Erythroblast (primary cell): ENCODE measurements around the gene NFATC1.

Experiments
- DNase-seq, 2 experiments: peaks; one replicate each; lab custom pipeline; 2025; lab: John Stamatoyannopoulos, UW
- GATA1 ChIP-seq: IDR thresholded peaks from 2 replicates; pipeline ENCODE4 v1.6.1; 2011; ENCODE audit warnings: low read depth, mild to moderate bottlenecking, control low read depth, low read length, moderate library complexity
- POLR2A ChIP-seq: IDR thresholded peaks from 2 replicates; pipeline ENCODE4 v1.6.1; 2011; ENCODE audit warnings: mild to moderate bottlenecking, low read length

Gene NFATC1

DNA sequence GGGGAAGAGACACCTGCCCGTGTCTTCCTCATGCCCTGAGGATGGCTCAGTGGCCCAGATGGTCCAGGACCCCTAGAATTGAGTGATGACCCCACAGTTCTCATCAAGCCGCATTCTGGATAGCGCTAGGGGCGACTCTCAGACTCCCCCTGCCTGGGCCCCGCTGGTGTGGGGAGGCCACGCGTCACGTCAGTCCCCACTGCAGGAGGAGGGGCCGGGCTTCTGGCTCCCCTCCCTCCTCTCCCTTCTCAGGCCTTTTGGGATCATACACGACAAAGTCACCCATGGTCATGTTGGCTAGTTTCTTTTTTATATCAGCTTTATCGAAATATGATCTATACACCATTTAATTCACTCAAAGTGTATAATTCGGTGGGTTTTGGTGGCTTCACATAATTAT lies 61.5 kb downstream of the NFATC1 start:
- DNase-seq: no peak
- TF ChIP-seq POLR2A (no peak), GATA1 (no peak)

GRCh38 chr18:79457652-79458051 lies 61.9 kb downstream of the NFATC1 start:
- TF ChIP-seq POLR2A: no peak
- TF ChIP-seq GATA1: no peak
- no peak for DNase-seq

- DNase-seq: no peak
These were observed 62.6 kb downstream of the NFATC1 start for GRCh38 chr18:79458131-79458838.

DNA sequence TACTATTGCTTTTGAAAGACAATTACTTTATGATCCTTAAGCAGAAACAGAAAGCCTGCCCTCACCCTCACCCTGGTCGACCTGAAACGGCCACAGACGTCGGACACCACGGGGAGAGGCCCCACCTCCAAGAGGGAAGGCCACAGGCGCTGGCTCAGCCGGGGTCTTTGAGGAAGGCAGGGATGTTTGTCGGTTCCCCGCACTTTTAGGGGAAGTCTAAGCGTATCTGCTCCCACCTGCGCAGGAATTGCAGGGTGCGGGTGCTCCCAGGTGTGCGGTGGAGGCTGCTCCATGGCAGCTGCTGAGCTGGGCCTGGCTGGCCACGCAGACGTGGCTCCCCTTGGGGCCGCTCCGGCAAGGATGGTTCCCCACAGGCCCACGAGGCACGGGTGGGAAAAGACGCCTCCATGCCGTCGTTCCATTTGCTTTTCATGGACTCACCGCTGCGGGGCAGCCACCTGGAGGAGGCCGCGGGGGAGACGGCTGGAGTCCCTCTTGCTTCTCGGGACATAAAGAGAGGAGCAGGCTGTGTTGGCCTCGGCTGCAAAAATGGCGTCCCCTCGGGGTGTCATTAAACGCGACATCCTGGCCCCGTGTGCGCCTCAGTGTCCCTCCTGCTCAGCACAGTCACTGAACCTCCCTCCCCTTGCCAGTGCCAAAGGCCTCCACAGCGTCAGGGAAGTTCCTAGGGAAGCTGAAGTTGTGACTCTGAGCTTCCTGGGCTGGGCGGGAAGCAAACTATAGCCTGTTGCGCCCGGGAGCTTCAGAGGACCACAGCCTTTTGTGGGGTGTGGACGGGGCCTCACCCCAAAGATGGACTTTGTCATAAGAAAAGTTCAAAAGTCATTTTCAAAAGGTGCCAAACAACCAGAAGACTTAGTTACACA lies 63.4 kb downstream of the NFATC1 start:
- TF ChIP-seq GATA1 (no peak), POLR2A (no peak)
- no peak for DNase-seq

More at GRCh38 chr18:79458131-79458838, 62.6 kb downstream of the NFATC1 start:
- TF ChIP-seq GATA1 (no peak), POLR2A (no peak)

GRCh38 chr18:79459946-79460480 lies 64.3 kb downstream of the NFATC1 start:
- TF ChIP-seq GATA1 (no peak), POLR2A (no peak)
- DNase-seq: peak; percentile 55 to 67

GRCh38 chr18:79460481-79461300 lies 65.0 kb downstream of the NFATC1 start:
- no peak for DNase-seq
- no peak for TF ChIP-seq GATA1
- TF ChIP-seq POLR2A: no peak

- peak in 1 of 2 experiments; percentile 23 for DNase-seq
- TF ChIP-seq GATA1 (no peak), POLR2A (no peak)
These were observed 65.9 kb downstream of the NFATC1 start for GRCh38 chr18:79461627-79462026.

DNA sequence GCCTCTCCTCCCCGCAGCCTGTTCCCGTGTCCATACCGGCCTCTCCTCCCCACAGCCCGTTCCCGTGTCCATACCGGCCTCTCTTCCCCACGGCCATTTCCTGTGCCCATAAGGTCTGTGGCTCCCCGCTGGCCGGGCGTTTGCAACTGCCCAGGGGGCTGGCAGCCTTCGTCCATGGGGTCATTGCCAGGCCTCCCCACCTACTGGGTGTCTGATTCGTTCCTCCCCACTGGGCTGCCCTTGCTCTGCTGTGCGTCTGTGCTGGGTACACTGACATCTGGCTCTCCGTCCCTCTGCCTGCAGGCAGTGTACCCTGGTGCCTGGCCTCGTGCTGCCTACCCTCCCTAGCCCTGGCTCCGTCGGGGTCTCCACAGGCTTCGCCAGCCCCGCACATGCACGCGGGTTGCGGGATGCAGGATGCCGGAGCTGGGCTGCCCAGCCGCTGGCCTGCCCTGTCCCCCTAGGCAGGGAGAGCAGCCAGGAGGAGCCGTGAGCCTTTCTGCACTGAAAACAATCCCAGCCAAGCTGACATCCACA lies 67.8 kb downstream of the NFATC1 start:
- DNase-seq: no peak
- TF ChIP-seq GATA1 (no peak), POLR2A (no peak)

GRCh38 chr18:79465392-79465991 lies 69.8 kb downstream of the NFATC1 start:
- peak; percentile 50 to 54 for DNase-seq
- TF ChIP-seq POLR2A (no peak), GATA1 (no peak)

- DNase-seq: no peak
- TF ChIP-seq GATA1: no peak
- no peak for TF ChIP-seq POLR2A
These were observed 70.9 kb downstream of the NFATC1 start for GRCh38 chr18:79466591-79466990.

DNA sequence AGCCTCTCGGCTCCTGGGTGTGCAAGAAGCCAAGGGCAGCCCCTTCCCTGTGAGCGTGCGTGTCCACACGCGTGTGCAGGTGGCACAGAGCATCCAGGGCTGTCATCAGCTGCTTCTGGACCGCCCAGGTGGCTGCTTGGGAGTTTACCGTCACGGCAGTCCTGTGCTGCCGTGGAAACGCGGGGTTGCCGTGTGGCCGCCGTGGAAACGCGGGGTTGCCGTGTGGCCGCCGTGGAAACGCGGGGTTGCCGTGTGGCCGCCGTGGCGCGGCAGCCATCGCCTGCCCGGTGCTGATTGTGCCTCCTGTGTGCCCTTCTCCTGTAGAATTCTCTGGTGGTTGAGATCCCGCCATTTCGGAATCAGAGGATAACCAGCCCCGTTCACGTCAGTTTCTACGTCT lies 71.4 kb downstream of the NFATC1 start:
- DNase-seq: no peak
- TF ChIP-seq POLR2A (no peak), GATA1 (no peak)

- TF ChIP-seq POLR2A (no peak), GATA1 (no peak)
- no peak for DNase-seq
These were observed 72.5 kb downstream of the NFATC1 start for GRCh38 chr18:79468119-79468789.

DNA sequence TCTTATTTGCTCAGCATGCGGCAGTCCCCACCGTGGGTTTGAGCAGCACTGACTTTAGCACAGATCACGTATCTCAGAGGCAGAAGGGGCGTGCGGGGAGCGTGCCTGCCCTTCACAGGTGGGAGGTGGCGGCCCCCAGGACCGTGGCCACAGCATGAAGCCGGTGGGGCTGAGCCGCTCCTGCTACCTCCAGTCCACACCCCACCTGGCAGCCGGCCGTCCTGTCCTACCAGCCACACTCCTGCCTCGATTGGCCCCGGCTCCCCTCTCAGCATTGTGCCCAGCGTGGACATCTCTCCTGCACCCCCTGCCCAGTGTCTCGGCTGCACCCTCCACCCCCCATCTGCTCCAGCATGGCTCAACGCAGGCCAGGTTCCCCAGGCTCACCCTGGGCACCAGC lies 73.6 kb downstream of the NFATC1 start:
- TF ChIP-seq GATA1 (no peak), POLR2A (no peak)

More for the DNA sequence above, 73.6 kb downstream of the NFATC1 start:
- no peak for DNase-seq
